OCI-LY1 (cell line): ENCODE data around the gene CERS3.

Source experiments
- EZH2 ChIP-seq: fragments of 200-600 bp; sonication (generic), shearing (Covaris generic); IDR thresholded peaks from 2 replicates; pipeline ENCODE4 v1.8.0; 2017; ENCODE audit warnings: borderline replicate concordance, mixed run types, mild to moderate bottlenecking, antibody characterized with exemption, low read length, moderate library complexity, mixed read lengths
- TF ChIP-seq, protein P1 (sequence below): fragments of 200-600 bp; sonication (generic), shearing (Covaris generic); IDR thresholded peaks from 2 replicates; pipeline ENCODE4 v1.5.1; 2017; ENCODE audit warnings: mild to moderate bottlenecking, antibody characterized with exemption, low read length, moderate library complexity, mixed read lengths

DNA sequence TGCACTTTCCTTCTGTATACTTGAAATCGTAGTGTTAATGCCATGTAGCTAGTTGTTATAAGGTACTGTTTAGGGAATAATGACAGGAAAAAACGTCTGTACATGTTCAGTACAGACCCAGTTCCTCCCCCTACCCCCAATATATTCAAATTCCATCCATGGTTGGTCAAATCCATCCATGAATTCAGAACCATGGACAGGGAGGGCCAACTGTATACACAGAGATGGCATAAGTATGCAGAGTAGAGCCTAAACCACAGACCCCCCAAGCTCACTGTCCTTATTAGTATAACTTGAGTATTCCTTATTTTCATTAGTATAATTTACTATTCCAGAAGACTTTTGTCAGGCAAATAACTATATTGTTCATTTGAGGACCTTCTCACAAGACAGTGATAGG, 135.7 kb downstream of the CERS3 start:
- TF ChIP-seq, protein P1, sequence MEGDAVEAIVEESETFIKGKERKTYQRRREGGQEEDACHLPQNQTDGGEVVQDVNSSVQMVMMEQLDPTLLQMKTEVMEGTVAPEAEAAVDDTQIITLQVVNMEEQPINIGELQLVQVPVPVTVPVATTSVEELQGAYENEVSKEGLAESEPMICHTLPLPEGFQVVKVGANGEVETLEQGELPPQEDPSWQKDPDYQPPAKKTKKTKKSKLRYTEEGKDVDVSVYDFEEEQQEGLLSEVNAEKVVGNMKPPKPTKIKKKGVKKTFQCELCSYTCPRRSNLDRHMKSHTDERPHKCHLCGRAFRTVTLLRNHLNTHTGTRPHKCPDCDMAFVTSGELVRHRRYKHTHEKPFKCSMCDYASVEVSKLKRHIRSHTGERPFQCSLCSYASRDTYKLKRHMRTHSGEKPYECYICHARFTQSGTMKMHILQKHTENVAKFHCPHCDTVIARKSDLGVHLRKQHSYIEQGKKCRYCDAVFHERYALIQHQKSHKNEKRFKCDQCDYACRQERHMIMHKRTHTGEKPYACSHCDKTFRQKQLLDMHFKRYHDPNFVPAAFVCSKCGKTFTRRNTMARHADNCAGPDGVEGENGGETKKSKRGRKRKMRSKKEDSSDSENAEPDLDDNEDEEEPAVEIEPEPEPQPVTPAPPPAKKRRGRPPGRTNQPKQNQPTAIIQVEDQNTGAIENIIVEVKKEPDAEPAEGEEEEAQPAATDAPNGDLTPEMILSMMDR: no peak
- TF ChIP-seq EZH2: no peak
